Activated CD4-positive, alpha-beta memory T cell treated with anti-CD3 and anti-CD28 coated beads for 36 hours (primary cell): ENCODE data around the gene GNAI2. TPM values are rescaled to one million over a fixed set of nuclear protein-coding genes. Genes with fewer than 3 reads are reported as not detected.
A peak's percentile ranks its signal among the peaks of the same experiment; 100 is the strongest.
"Not testable (repeated sequence)": the region's sequence is repeated elsewhere in the genome, so short reads cannot be mapped to it uniquely, and the experiment has no call there.

Source experiments
- CTCF ChIA-PET: fragments of 350-600 bp; sonication (Branson Sonifier 250); formaldehyde crosslinking; loops from one replicate; lab custom pipeline; 2021; ENCODE audit warnings: antibody characterized with exemption, inconsistent platforms; lab: Charles Lee
- POLR2A ChIA-PET: fragments of 350-600 bp; sonication (Branson Sonifier 250); formaldehyde crosslinking; loops from one replicate; lab custom pipeline; 2021; ENCODE audit warnings: antibody characterized with exemption; lab: Charles Lee
- DNase-seq: peaks from one replicate; pipeline ENCODE4 v3.0.0-alpha.2; 2020
- H3K27ac Mint-ChIP-seq: one replicate; pipeline ENCODE4 v1.8.0; 2021; ENCODE audit warnings: mixed read lengths
- H3K27me3 Mint-ChIP-seq: one replicate; pipeline ENCODE4 v1.8.0; 2021; ENCODE audit warnings: mixed read lengths
- H3K36me3 Mint-ChIP-seq: one replicate; pipeline ENCODE4 v1.8.0; 2021; ENCODE audit warnings: mixed read lengths
- H3K4me1 Mint-ChIP-seq: one replicate; pipeline ENCODE4 v1.8.0; 2021; ENCODE audit warnings: low read depth, mixed read lengths
- H3K4me3 Mint-ChIP-seq: one replicate; pipeline ENCODE4 v1.8.0; 2021; ENCODE audit warnings: mild to moderate bottlenecking, mixed read lengths
- H3K9me3 Mint-ChIP-seq: one replicate; pipeline ENCODE4 v1.8.0; 2021; ENCODE audit warnings: mixed read lengths
- intact Hi-C: fragments of 100-400 bp; cut with micrococcal nuclease; formaldehyde crosslinking; loops from one replicate; pipeline ENCODE4 v1.15.1; 2023
- total RNA-seq, 2 experiments: library from RNA; stranded (reverse); gene quantifications; one replicate each; pipeline ENCODE4 v1.2.3, GENCODE V29; 2021

GNAI2 gene
- total RNA-seq, 2 experiments from 2014 or later = 346 to 349 TPM

- intact Hi-C loops = loop anchor here (1.0 to 5.0 kb wide), 8 partner anchors 13 to 151 kb away; partner anchors contain the start of genes HYAL3, IFRD2 and NAA80
- no peak overlapping the region for H3K27ac Mint-ChIP-seq
- no peaks in the 10 kb centered on the region for H3K9me3 Mint-ChIP-seq
- no peak overlapping the region for H3K4me3 Mint-ChIP-seq
- peaks cover 27% of the 10 kb centered on the region for H3K27me3 Mint-ChIP-seq
- DNase-seq = no peak
- H3K4me1 Mint-ChIP-seq = peaks cover 32% of the 10 kb centered on the region
- ChIA-PET CTCF (interaction anchor here (1.2 to 5.0 kb wide), 3 partner anchors 38 to 79 kb away, joined by 4 to 45 read pairs (median 10); partner anchors contain the start of gene GNAI2), POLR2A (no interaction called here)
- H3K36me3 Mint-ChIP-seq = no peaks in the 10 kb centered on the region
Observed at GRCh38 chr3:50273689-50274065, 37.7 kb downstream of the GNAI2 start.

- intact Hi-C loops = loop anchor here (1.0 to 5.0 kb wide), 5 partner anchors 14 to 152 kb away; partner anchors contain the start of genes HYAL3, IFRD2 and NAA80
- Mint-ChIP-seq H3K9me3 (no peaks in the 10 kb centered on the region), H3K36me3 (no peaks in the 10 kb centered on the region), H3K27ac (no peak overlapping the region), H3K4me3 (peak overlapping the region; percentile 44), H3K27me3 (peaks cover 27% of the 10 kb centered on the region), H3K4me1 (peaks cover 32% of the 10 kb centered on the region)
- CTCF ChIA-PET = interaction anchor here (0.6 to 5.0 kb wide), 18 partner anchors 9 to 154 kb away, joined by 3 to 45 read pairs (median 4); partner anchors contain the start of genes GNAI2, GNAT1, HYAL3 and NAA80
- DNase-seq = peak; percentile 88
- POLR2A ChIA-PET = no interaction called here
Observed at GRCh38 chr3:50274371-50275104, 38.5 kb downstream of the GNAI2 start.

GRCh38 chr3:50275141-50275995, 39.4 kb downstream of the GNAI2 start:
- H3K27me3 Mint-ChIP-seq = peaks cover 27% of the 10 kb centered on the region
- intact Hi-C loops = loop anchor here (2.0 kb wide), 1 partner anchor 23 kb away; the partner anchor contains the start of genes HYAL3 and NAA80
- H3K9me3 Mint-ChIP-seq = no peaks in the 10 kb centered on the region
- H3K36me3 Mint-ChIP-seq = no peaks in the 10 kb centered on the region
- ChIA-PET CTCF (interaction anchor here (0.6 to 5.0 kb wide), 19 partner anchors 8 to 155 kb away, joined by 3 to 45 read pairs (median 4); partner anchors contain the start of genes GNAT1, HYAL3 and NAA80), POLR2A (no interaction called here)
- peak overlapping the region; percentile 26 for H3K4me3 Mint-ChIP-seq
- DNase-seq = no peak
- H3K4me1 Mint-ChIP-seq = peaks cover 32% of the 10 kb centered on the region
- H3K27ac Mint-ChIP-seq = no peak overlapping the region

GRCh38 chr3:50275996-50276761, 40.2 kb downstream of the GNAI2 start:
- ChIA-PET CTCF (interaction anchor here (0.7 to 2.7 kb wide), 7 partner anchors 16 to 72 kb away, joined by 3 to 14 read pairs (median 4); partner anchors contain the start of genes GNAI2 and IFRD2), POLR2A (no interaction called here)
- Mint-ChIP-seq H3K9me3 (no peaks in the 10 kb centered on the region), H3K4me1 (peaks cover 32% of the 10 kb centered on the region), H3K36me3 (no peaks in the 10 kb centered on the region), H3K27ac (no peak overlapping the region), H3K27me3 (peaks cover 27% of the 10 kb centered on the region), H3K4me3 (peak overlapping the region; percentile 26)
- intact Hi-C loops = loop anchor here (2.0 kb wide), 1 partner anchor 23 kb away; the partner anchor contains the start of genes HYAL3 and NAA80
- peak; percentile 50 for DNase-seq

GRCh38 chr3:50276762-50277101, 40.7 kb downstream of the GNAI2 start:
- DNase-seq = no peak
- peaks cover 27% of the 10 kb centered on the region for H3K27me3 Mint-ChIP-seq
- H3K27ac Mint-ChIP-seq = no peak overlapping the region
- intact Hi-C loops = no loop called here
- H3K4me1 Mint-ChIP-seq = peaks cover 30% of the 10 kb centered on the region
- H3K9me3 Mint-ChIP-seq = no peaks in the 10 kb centered on the region
- H3K36me3 Mint-ChIP-seq = no peaks in the 10 kb centered on the region
- H3K4me3 Mint-ChIP-seq = no peak overlapping the region
- ChIA-PET CTCF (interaction anchor here (0.6 to 2.7 kb wide), 6 partner anchors 15 to 51 kb away, joined by 3 to 14 read pairs (median 4); partner anchors contain the start of genes GNAI2 and IFRD2), POLR2A (interaction anchor here (3.1 kb wide), 1 partner anchor 13 kb away, joined by 16 read pairs; no protein-coding TSS in a partner anchor)

GRCh38 chr3:50278123-50278879, 42.3 kb downstream of the GNAI2 start:
- H3K27me3 Mint-ChIP-seq = peaks cover 22% of the 10 kb centered on the region
- DNase-seq = no peak
- H3K9me3 Mint-ChIP-seq = no peaks in the 10 kb centered on the region
- H3K4me3 Mint-ChIP-seq = no peak overlapping the region
- intact Hi-C loops = no loop called here
- CTCF ChIA-PET = interaction anchor here (0.6 to 1.6 kb wide), 6 partner anchors 14 to 86 kb away, joined by 3 to 6 read pairs (median 3); partner anchors contain the start of gene IFRD2
- POLR2A ChIA-PET = interaction anchor here (0.6 to 3.1 kb wide), 3 partner anchors 11 to 49 kb away, joined by 3 to 16 read pairs (median 4); partner anchors contain the start of gene IFRD2
- peaks cover 22% of the 10 kb centered on the region for H3K4me1 Mint-ChIP-seq
- H3K36me3 Mint-ChIP-seq = no peaks in the 10 kb centered on the region
- H3K27ac Mint-ChIP-seq = no peak overlapping the region

- Mint-ChIP-seq H3K27me3 (peaks cover 21% of the 10 kb centered on the region), H3K9me3 (no peaks in the 10 kb centered on the region), H3K4me3 (no peak within 1 kb of the TSS), H3K27ac (no peak within 1 kb of the TSS), H3K36me3 (no peaks in the 10 kb centered on the region), H3K4me1 (peaks cover 20% of the 10 kb centered on the region)
- DNase-seq = no peak
- intact Hi-C loops = no loop called here
- CTCF ChIA-PET = interaction anchor here (0.6 to 2.1 kb wide), 7 partner anchors 13 to 86 kb away, joined by 3 to 7 read pairs (median 3); partner anchors contain the start of gene IFRD2
- POLR2A ChIA-PET = interaction anchor here (0.6 to 3.1 kb wide), 3 partner anchors 10 to 50 kb away, joined by 3 to 16 read pairs (median 4); partner anchors contain the start of gene IFRD2
Observed at GRCh38 chr3:50278880-50279224, 42.8 kb downstream of the GNAI2 start, which contains the start of gene LSMEM2. LSMEM2 (plus strand) TSS chr3:50279087; CDS start chr3:50279114, 27 bp downstream.

- CTCF ChIA-PET = interaction anchor here (0.8 to 2.1 kb wide), 6 partner anchors 13 to 85 kb away, joined by 3 to 7 read pairs (median 4); partner anchors contain the start of gene IFRD2
- no peak overlapping the region for H3K4me3 Mint-ChIP-seq
- no peaks in the 10 kb centered on the region for H3K9me3 Mint-ChIP-seq
- H3K36me3 Mint-ChIP-seq = no peaks in the 10 kb centered on the region
- H3K27me3 Mint-ChIP-seq = peaks cover 16% of the 10 kb centered on the region
- H3K4me1 Mint-ChIP-seq = peaks cover 14% of the 10 kb centered on the region
- POLR2A ChIA-PET = interaction anchor here (1.7 to 3.1 kb wide), 2 partner anchors 10 to 13 kb away, joined by 4 to 16 read pairs; partner anchors contain the start of gene IFRD2
- intact Hi-C loops = no loop called here
- DNase-seq = no peak
- no peak overlapping the region for H3K27ac Mint-ChIP-seq
Observed at GRCh38 chr3:50279255-50280016, 43.4 kb downstream of the GNAI2 start.

GRCh38 chr3:50284121-50284520, 48.1 kb downstream of the GNAI2 start:
- H3K27ac Mint-ChIP-seq, DNase-seq, intact Hi-C loops, H3K4me1 Mint-ChIP-seq, H3K27me3 Mint-ChIP-seq, H3K4me3 Mint-ChIP-seq, H3K9me3 Mint-ChIP-seq: not testable (repeated sequence)
- peaks cover 14% of the 10 kb centered on the region for H3K36me3 Mint-ChIP-seq
- ChIA-PET POLR2A (interaction anchor here (0.8 to 1.3 kb wide), 2 partner anchors 8 to 13 kb away, joined by 3 read pairs; partner anchors contain the start of gene IFRD2), CTCF (interaction anchor here (0.6 to 1.4 kb wide), 3 partner anchors 10 to 445 kb away, joined by 3 read pairs; no protein-coding TSS in a partner anchor)
